Liver (tissue), 9 donors: ENCODE data around the gene ABLIM1. TPM values are rescaled to one million over a fixed set of nuclear protein-coding genes. Genes with fewer than 3 reads are reported as not detected.

ENCODE experiments used
- DNase-seq: peaks from one replicate; pipeline ENCODE4 v3.0.0-alpha.2; 2017; ENCODE audit warnings: low spot score
- H3K27ac ChIP-seq, 2 donors: one replicate each; pipeline ENCODE4 v1.7.0; 2013; ENCODE audit warnings: inconsistent platforms in 2 of 2, low read length in 2 of 2, control low read depth in 1 of 2, low read depth in 1 of 2, mild to moderate bottlenecking in 1 of 2
- H3K27me3 ChIP-seq, 4 donors: one replicate each; pipeline versions ENCODE4 v1.6.1 to v1.7.0; 2013; ENCODE audit warnings: low read length in 3 of 4, inconsistent platforms in 1 of 4, mild to moderate bottlenecking in 1 of 4, moderate library complexity in 1 of 4; ENCODE audit not compliant: control insufficient read depth in 4 of 4, insufficient read depth in 4 of 4
- H3K36me3 ChIP-seq, 4 donors: one replicate each; pipeline versions ENCODE4 v1.6.1 to v1.7.0; 2013; ENCODE audit warnings: low read length in 3 of 4, mild to moderate bottlenecking in 3 of 4, low read depth in 1 of 4, moderate library complexity in 1 of 4; ENCODE audit not compliant: control insufficient read depth in 4 of 4, insufficient read depth in 3 of 4
- H3K4me1 ChIP-seq, 4 donors: one replicate each; pipeline versions ENCODE4 v1.6.1 to v1.7.0; 2013; ENCODE audit warnings: low read length in 3 of 4, mild to moderate bottlenecking in 3 of 4, moderate library complexity in 1 of 4; ENCODE audit not compliant: control insufficient read depth in 4 of 4, insufficient read depth in 4 of 4
- H3K4me3 ChIP-seq, 3 donors: one replicate each; pipeline versions ENCODE4 v1.6.1 to v1.7.0; 2013; ENCODE audit warnings: low read length in 3 of 3, control low read depth in 1 of 3, low read depth in 1 of 3, mild to moderate bottlenecking in 1 of 3
- H3K9ac ChIP-seq, 2 donors: one replicate each; pipeline ENCODE4 v1.7.0; 2013; ENCODE audit warnings: low read length in 2 of 2, mild to moderate bottlenecking in 2 of 2, moderate library complexity in 2 of 2, control low read depth in 1 of 2, low read depth in 1 of 2
- H3K9me3 ChIP-seq, 4 donors: one replicate each; pipeline versions ENCODE4 v1.6.1 to v1.7.0; 2013; ENCODE audit warnings: low read length in 3 of 4; ENCODE audit not compliant: control insufficient read depth in 4 of 4
- ATF3 ChIP-seq: IDR thresholded peaks from 2 replicates; pipeline ENCODE4 v1.6.1; 2016; ENCODE audit warnings: antibody characterized with exemption
- CTCF ChIP-seq: fragments of 150-350 bp; IDR thresholded peaks from 2 replicates; pipeline ENCODE4 v1.5.1; 2017; ENCODE audit warnings: improper control_type of control experiment, low read depth, low read length; ENCODE audit not compliant: missing input control
- EGR1 ChIP-seq, 2 donors: IDR thresholded peaks; 2 replicates each; pipeline ENCODE4 v1.6.1; 2016 to 2018; ENCODE audit warnings: antibody characterized with exemption in 2 of 2, low read depth in 2 of 2
- FOXA1 ChIP-seq: IDR thresholded peaks from 2 replicates; pipeline ENCODE4 v1.6.1; 2016; ENCODE audit warnings: antibody characterized with exemption
- FOXA2 ChIP-seq: IDR thresholded peaks from 2 replicates; pipeline ENCODE4 v1.6.1; 2016; ENCODE audit warnings: antibody characterized with exemption
- GABPA ChIP-seq, 2 donors: IDR thresholded peaks in 1 of 2; conservative IDR thresholded peaks in 1 of 2; 2 replicates each; pipeline ENCODE4 v1.6.1; 2016; ENCODE audit warnings: antibody characterized with exemption in 2 of 2, mild to moderate bottlenecking in 1 of 2, moderate library complexity in 1 of 2
- HNF4A ChIP-seq, 2 donors: conservative IDR thresholded peaks; 2 replicates each; pipeline ENCODE4 v1.6.1; 2016; ENCODE audit warnings: antibody characterized with exemption in 2 of 2, mild to moderate bottlenecking in 2 of 2
- HNF4G ChIP-seq: IDR thresholded peaks from 2 replicates; pipeline ENCODE4 v1.6.1; 2016; ENCODE audit warnings: antibody characterized with exemption
- JUND ChIP-seq, 2 donors: IDR thresholded peaks; 2 replicates each; pipeline ENCODE4 v1.6.1; 2016; ENCODE audit warnings: antibody characterized with exemption in 2 of 2
- MAX ChIP-seq: IDR thresholded peaks from 2 replicates; pipeline ENCODE4 v1.6.1; 2016; ENCODE audit warnings: antibody characterized with exemption
- NR2F2 ChIP-seq: IDR thresholded peaks from 2 replicates; pipeline ENCODE4 v1.6.1; 2016; ENCODE audit warnings: antibody characterized with exemption
- RAD21 ChIP-seq, 2 donors: IDR thresholded peaks; 2 replicates each; pipeline ENCODE4 v1.6.1; 2016; ENCODE audit warnings: antibody characterized with exemption in 2 of 2, mild to moderate bottlenecking in 2 of 2
- REST ChIP-seq: IDR thresholded peaks from 2 replicates; pipeline ENCODE4 v1.6.1; 2016; ENCODE audit warnings: antibody characterized with exemption, mild to moderate bottlenecking
- RXRA ChIP-seq, 2 donors: IDR thresholded peaks; 2 replicates each; pipeline ENCODE4 v1.6.1; 2017 to 2018; ENCODE audit warnings: antibody characterized with exemption in 2 of 2, mild to moderate bottlenecking in 1 of 2
- SP1 ChIP-seq: IDR thresholded peaks from 2 replicates; pipeline ENCODE4 v1.6.1; 2018; ENCODE audit warnings: antibody characterized with exemption, mild to moderate bottlenecking
- TAF1 ChIP-seq: conservative IDR thresholded peaks from 2 replicates; pipeline ENCODE4 v1.6.1; 2016; ENCODE audit warnings: antibody characterized with exemption, mild to moderate bottlenecking
- YY1 ChIP-seq: IDR thresholded peaks from 2 replicates; pipeline ENCODE4 v1.6.1; 2016; ENCODE audit warnings: antibody characterized with exemption, mild to moderate bottlenecking
- ZBTB33 ChIP-seq: IDR thresholded peaks from 2 replicates; pipeline ENCODE4 v1.6.1; 2016; ENCODE audit warnings: antibody characterized with exemption
- WGBS: extraction: QIAGEN DNeasy Blood & Tissue Kit; methylation state at CpG from one replicate; pipeline ENCODE4 v1.1.7; 2013; 5-methylcytosine and 5-hydroxymethylcytosine counted together
- polyA plus RNA-seq, 2 donors: library from polyadenylated mRNA; stranded (reverse) in 1 of 2; unstranded in 1 of 2; fragments of 200-250 nt in 1 of 2; fragments of >200 nt in 1 of 2; fragmentation: Nextera tagmentation in 1 of 2; extraction: Ambion mirVana in 1 of 2; gene quantifications; one replicate each; pipeline versions ENCODE4 v1.2.1 to v1.2.3, GENCODE V29; 2013 to 2015
- total RNA-seq, 2 donors: library from RNA; depleted of rRNA; stranded (reverse); fragments of >200 nt; gene quantifications; one replicate each; pipeline ENCODE4 v1.2.3, GENCODE V29; 2014
- donor health status: healthy.
- donor health status: healthy.
- donor health status: healthy.
- donor health status: healthy.
- donor health status: healthy.

The ABLIM1 gene
- total and polyA plus RNA-seq, 4 donors: 10.9 to 31.3 (median 13.1) TPM

GRCh38 chr10:114547056-114547455 lies 111.0 kb downstream of the ABLIM1 start:
- H3K4me1 ChIP-seq: peaks cover 0 to 17% (median 10%) of the 10 kb centered on the region in 4 donors
- H3K9me3 ChIP-seq: no peaks in the 10 kb centered on the region
- H3K9ac ChIP-seq: no peak overlapping the region
- no peak for DNase-seq
- H3K27ac ChIP-seq: no peak overlapping the region
- 75% methylated on average over 3 of the region's 3 CpGs for WGBS
- H3K4me3 ChIP-seq: no peak overlapping the region
- peaks cover 9 to 33% (median 14%) of the 10 kb centered on the region in 4 donors for H3K36me3 ChIP-seq
- TF ChIP-seq NR2F2 (no peak), HNF4A (conservative IDR thresholded peaks at IDR 0.05) (no peak), HNF4G (no peak)
- H3K27me3 ChIP-seq: no peaks in the 10 kb centered on the region

- Histone ChIP-seq H3K4me1 (peaks cover 0 to 6% (median under 1%) of the 10 kb centered on the region in 4 donors), H3K36me3 (peaks cover 9 to 36% (median 17%) of the 10 kb centered on the region in 4 donors), H3K9ac (no peak overlapping the region), H3K27me3 (no peaks in the 10 kb centered on the region), H3K9me3 (no peaks in the 10 kb centered on the region), H3K27ac (no peak overlapping the region), H3K4me3 (no peak overlapping the region)
- DNase-seq: no peak
- TF ChIP-seq SP1 (no peak), EGR1 (IDR thresholded peaks at IDR 0.05; ENCODE audit: low read depth in 2 of 2) (no peak), FOXA1 (no peak), YY1 (no peak), ATF3 (no peak), NR2F2 (no peak), GABPA (IDR thresholded peaks at IDR 0.05 in 1 of 2, conservative IDR thresholded peaks at IDR 0.05 in 1 of 2) (no peak), MAX (no peak), ZBTB33 (no peak)
- WGBS: 94% methylated on average over 5 of the region's 5 CpGs
Observed at GRCh38 chr10:114545819-114546218, 112.3 kb downstream of the ABLIM1 start.

- Histone ChIP-seq H3K36me3 (peaks cover 9 to 39% (median 17%) of the 10 kb centered on the region in 4 donors), H3K27ac (no peak overlapping the region), H3K9ac (no peak overlapping the region), H3K27me3 (no peaks in the 10 kb centered on the region), H3K9me3 (no peaks in the 10 kb centered on the region), H3K4me1 (peaks cover 0 to 4% (median 0%) of the 10 kb centered on the region in 4 donors), H3K4me3 (no peak overlapping the region)
- DNase-seq: no peak
- 90% methylated on average over 10 of the region's 10 CpGs for WGBS
- no peak for TF ChIP-seq HNF4G
- TF ChIP-seq NR2F2: no peak
- TF ChIP-seq TAF1: no peak
- no peak for TF ChIP-seq FOXA2
- TF ChIP-seq ZBTB33: no peak
- no peak for TF ChIP-seq EGR1 (IDR thresholded peaks at IDR 0.05; ENCODE audit: low read depth in 2 of 2)
- no peak for TF ChIP-seq RAD21 (IDR thresholded peaks at IDR 0.05)
- no peak for TF ChIP-seq REST
- no peak for TF ChIP-seq RXRA (IDR thresholded peaks at IDR 0.05)
- no peak for TF ChIP-seq SP1
- TF ChIP-seq FOXA1: no peak
- no peak for TF ChIP-seq JUND (IDR thresholded peaks at IDR 0.05)
- no peak for TF ChIP-seq GABPA (IDR thresholded peaks at IDR 0.05 in 1 of 2, conservative IDR thresholded peaks at IDR 0.05 in 1 of 2)
- TF ChIP-seq HNF4A (conservative IDR thresholded peaks at IDR 0.05): no peak
- no peak for TF ChIP-seq YY1
- no peak for TF ChIP-seq CTCF
Observed at GRCh38 chr10:114545071-114545470, 113.0 kb downstream of the ABLIM1 start.
